ENCODE measurements around the gene GDE1.

- TF ChIP-seq PAX5 (IDR thresholded peaks at IDR 0.05; ENCODE audit: insufficient read depth, low read length, severe bottlenecking): no peak
- peak; percentile 57 for TF ChIP-seq SPI1 (IDR thresholded peaks at IDR 0.05; ENCODE audit: low read depth, low read length)
- no peak for TF ChIP-seq TAF1 (IDR thresholded peaks at IDR 0.05; ENCODE audit: low read depth, low read length)
- no peak for TF ChIP-seq POLR2AphosphoS5 (IDR thresholded peaks at IDR 0.05; ENCODE audit: low read depth, low read length)
- no peak for TF ChIP-seq POLR2A (IDR thresholded peaks at IDR 0.05; ENCODE audit: low read depth, low read length)
Measured at GRCh38 chr16:19524616-19525384, 2.9 kb upstream of the GDE1 start.

Measured in GM12891 (cell line).